Breast epithelium (tissue), 3 donors: ENCODE measurements around the gene CDHR3.

Source experiments
- POLR2A ChIP-seq: fragments of 450-650 bp; IDR thresholded peaks from one replicate; pipeline ENCODE4 v1.6.1; 2016; ENCODE audit warnings: antibody characterized with exemption, mild to moderate bottlenecking, moderate library complexity
- TF ChIP-seq, protein P1 (sequence below), 3 donors: fragments of 450-650 bp; IDR thresholded peaks; one replicate each; pipeline ENCODE4 v1.5.1; 2016 to 2017; ENCODE audit warnings: antibody characterized with exemption in 3 of 3, mild to moderate bottlenecking in 3 of 3, moderate library complexity in 3 of 3

- TF ChIP-seq, protein P1, sequence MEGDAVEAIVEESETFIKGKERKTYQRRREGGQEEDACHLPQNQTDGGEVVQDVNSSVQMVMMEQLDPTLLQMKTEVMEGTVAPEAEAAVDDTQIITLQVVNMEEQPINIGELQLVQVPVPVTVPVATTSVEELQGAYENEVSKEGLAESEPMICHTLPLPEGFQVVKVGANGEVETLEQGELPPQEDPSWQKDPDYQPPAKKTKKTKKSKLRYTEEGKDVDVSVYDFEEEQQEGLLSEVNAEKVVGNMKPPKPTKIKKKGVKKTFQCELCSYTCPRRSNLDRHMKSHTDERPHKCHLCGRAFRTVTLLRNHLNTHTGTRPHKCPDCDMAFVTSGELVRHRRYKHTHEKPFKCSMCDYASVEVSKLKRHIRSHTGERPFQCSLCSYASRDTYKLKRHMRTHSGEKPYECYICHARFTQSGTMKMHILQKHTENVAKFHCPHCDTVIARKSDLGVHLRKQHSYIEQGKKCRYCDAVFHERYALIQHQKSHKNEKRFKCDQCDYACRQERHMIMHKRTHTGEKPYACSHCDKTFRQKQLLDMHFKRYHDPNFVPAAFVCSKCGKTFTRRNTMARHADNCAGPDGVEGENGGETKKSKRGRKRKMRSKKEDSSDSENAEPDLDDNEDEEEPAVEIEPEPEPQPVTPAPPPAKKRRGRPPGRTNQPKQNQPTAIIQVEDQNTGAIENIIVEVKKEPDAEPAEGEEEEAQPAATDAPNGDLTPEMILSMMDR (IDR thresholded peaks at IDR 0.05) = no peak
- no peak for TF ChIP-seq POLR2A
These were observed 49.1 kb downstream of the CDHR3 start for GRCh38 chr7:106012184-106012583.
